Activated T-cell treated with anti-CD3 and anti-CD28 coated beads, Interleukin-2, amount 50 U/mL, for 1 hour (primary cell): ENCODE data around the gene NREP.

ENCODE experiments used
- DNase-seq: peaks from one replicate; pipeline ENCODE4 v3.0.0-alpha.2; 2020

Gene NREP, protein sequence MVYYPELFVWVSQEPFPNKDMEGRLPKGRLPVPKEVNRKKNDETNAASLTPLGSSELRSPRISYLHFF

DNA sequence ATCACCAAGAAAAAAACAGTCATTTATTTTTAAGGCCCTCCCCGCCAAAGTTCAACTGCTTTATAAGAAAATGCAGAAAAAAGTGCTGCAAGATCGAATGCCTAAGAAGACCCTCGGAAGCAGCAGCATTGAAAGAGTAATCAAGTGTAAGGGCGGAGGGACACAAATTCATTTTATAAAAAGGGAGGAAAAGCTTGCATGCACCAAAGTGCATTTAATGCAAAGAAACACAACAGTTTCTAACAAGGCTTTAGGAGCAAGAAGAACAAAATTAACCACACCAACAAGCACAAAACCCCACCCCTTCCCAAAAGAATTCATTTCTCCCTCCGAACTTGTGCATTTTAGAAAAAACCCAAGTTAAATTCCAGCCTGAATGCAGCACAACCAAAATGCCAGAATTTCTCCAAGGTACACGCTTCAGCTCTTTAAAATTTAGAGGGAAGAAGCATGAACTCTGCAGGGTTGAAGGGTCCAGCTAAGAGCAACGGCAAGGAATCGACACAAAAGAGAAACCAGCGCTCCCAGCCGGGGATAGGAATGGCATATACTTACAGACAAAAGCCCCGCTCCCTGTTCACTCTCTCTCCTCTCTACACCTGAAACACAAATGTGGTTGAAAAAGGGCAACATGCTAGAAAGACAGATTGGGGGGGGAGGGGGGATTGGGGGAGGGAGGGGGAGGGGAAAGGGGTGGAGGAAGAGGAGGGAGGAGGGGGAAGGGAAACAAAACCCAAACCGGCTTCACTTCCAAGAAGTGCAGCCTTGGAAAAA, at the start of gene NREP:
NREP (minus strand) TSS at position 614 of the 774 bp plus-strand sequence. CDS start 1,422 bp downstream, outside the sequence.
- DNase-seq, result no peak

DNA sequence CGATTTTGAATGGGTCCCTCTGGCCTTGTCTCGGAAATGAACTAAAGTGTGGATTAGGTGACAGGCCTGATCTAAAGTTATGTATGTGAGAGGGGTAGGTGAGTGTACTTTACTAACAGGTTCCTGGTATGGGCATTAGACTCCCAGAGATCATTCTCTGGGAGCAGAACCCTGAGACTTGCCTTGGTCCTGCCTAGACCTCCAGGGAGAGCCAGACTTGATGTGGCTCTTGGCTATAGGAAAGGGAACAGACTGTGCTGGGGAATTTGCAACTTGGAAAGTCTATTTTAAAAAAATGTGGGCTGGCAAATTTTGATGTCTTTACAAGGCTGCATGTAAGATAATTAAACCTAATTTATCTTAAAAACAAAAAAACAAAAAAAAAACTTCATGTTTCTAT, 49.8 kb upstream of the NREP start:
- no peak for DNase-seq

DNA sequence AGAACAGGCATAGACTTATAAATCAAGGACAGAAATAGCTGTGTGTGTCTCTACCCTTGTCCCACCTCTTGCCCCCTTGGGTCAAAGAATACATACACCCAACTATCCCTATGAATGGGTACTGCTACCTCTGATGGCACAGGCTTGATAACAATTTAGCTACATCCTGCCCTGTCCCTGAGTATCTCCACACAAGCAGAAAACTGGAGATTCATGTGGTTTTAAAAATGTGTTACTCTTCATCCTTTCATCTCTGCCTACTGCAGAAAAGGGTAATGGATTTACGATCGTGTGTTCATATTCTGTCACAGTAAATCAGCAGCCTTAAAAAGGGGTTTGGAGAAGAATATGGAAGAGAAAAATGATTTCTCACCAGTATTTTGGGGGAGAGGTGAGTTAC, 49.2 kb upstream of the NREP start:
- DNase-seq, result no peak

DNA sequence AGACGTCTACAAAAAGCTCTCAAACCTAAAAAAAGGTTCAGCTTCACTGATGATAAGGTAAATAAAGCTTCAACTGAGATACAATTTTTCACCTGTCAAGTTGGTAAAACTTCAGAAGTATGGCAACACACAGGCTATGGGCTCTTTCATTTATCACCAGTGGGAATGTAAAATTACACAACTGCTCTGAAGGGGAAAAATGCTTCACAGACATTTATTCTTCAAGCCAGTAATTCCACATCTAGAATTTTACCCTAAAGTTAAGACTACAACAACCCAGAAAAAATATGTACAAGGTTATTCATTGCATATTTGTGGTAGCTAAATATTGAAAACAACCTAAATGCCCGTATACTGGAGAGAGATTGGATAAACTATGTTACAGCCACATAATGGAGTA, 48.1 kb upstream of the NREP start:
- DNase-seq, result no peak

DNA sequence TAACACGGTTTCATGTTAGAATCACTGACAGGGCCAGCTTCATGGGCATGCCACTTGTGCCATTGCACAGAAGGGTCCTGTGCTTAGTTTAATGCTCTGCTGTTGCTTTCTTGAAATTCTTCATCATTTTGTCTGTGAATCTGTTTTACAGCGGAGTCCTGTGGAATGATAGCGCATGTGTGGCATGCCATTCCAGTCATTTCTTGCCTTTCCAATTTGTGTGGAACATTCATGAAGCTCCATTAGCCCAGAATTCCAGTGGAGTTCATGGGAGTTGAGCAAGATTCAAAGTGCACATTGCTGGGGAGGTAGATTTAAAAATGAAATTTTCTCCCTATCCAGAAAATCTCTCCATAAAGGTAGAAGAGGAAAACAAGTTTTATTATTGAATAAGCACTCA, 43.4 kb upstream of the NREP start:
- DNase-seq, result no peak

DNA sequence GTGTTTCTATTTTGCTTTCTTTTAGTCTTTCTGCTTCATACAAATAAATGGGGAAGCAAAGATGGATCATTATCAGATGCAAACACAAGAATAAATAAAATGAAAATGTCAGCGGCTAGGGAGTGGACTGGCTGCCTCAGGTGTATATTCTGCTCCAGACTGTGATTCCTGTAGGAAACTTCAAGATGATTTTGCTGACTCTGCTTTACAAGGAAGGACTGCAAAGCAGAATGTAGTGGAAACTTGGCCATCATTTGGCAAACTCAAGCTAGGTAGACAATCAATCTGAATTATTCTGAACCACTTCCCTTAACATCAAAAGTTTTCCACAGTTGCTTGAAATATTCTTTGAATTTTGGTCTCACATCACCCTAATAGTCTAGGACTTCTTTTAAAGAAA, 38.1 kb upstream of the NREP start:
- DNase-seq, result no peak

DNA sequence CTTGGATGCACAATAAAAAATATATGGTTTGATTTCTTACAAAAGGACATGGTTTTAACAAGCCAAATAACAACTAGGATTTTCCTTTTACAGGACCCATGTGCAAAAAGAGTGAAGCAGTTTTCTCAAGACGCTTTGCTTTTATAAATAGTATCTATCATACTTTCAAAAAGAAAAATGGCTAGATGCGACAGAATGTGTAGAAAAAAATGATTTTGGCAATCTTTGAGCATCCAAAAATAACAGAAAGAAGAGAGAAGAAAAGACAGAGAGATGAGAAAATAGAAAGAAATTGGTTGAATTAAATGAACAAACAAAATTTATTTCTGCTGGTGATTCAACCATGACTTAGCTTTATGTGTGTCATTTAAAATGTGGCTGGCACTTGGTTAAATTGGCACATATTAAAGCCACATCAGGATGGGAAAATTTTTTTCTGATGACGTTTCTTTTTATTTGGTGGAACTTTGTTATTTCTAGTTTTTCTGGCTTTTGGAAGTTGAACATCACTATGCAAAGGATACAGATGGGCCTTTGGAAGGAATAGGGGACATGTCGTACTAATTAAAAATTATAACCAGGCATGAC, 35.6 kb upstream of the NREP start:
- no peak for DNase-seq

DNA sequence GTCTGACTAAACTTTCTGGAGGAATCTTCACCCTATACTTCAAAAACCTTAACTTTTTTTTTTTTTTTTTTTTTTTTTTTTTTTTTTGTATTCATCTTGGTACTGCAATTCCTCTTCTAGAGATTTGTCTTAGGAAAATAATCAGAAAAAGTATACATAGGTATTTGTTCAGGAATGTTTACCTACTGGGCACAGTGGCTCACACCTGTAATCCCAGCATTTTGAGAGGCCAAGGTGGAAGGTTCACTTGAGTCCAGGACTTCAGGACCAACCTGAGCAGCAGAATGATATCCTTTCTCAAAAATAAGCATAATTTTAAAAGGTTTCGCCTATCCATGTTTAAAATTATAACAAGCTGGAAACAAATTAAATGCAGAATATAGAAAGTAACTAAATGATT, 33.3 kb upstream of the NREP start:
- no peak for DNase-seq

DNA sequence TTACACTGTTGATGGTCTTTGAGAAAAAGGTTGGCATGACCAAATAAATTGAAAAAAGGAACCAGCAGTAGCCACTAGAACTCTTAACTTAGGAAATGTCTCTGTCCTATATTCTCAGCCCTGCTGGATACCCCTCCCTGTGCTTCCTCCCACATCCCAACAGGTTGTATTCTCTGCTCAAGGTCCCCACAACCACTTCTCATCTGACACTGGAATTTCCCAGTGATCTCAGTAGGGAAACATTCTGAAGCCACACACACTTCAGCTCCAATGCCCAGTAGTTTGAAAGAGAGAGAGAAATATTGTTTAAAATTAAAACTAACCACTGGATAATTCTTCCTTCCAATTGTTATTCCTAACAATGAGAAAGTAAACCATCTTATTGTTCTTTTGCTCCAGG, 30.0 kb upstream of the NREP start:
- DNase-seq, result no peak

DNA sequence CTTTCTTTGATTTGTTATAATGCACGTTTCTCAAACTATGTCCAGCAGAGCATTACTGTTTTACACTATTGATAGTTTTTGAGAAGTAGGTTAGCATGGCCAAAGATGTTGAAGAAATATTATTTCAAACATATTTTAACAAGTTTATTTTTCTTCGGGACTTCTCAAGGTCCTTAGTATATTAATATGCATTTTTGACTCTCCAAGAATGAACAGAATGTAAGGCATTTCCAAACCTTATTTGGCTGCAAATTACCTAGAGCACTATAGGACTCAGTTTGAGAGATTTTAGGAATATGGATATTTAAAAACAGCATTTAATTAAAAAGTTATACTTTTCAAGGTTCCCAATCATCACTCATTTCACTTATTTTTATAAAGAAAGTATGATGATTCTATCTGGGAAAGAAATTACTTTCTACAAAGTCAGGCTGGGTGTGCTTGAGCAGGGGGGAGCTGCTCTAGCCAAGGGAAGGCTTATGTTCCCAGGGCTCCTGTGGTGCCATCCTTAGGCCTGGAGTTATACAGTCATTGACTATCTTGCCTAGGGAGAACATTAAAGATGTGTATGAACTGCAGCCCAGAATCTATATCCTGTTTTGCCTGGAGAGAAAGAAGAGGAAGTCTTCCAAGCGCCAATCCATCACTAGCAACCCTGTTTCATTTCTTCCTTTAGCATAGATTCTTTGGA, 27.6 kb upstream of the NREP start:
- no peak for DNase-seq

DNA sequence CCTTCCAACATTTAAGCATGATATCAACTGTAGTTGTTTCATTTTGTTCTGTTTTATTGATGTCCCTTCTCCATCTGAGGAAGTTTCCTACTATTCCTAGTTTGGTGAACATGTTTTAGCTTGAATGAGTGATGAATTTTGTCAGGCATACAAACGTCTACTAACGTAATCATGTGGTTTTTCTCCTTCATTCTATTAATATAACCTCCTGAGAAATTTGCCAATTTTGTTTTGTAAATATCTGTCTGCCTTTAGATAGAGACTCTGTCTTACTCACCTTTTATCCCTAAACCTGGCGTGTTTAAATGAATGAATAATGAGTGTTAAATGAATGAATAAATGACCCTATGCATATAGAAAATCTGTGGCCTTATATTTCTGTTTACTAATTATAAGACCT, 26.5 kb upstream of the NREP start:
- DNase-seq, result no peak

DNA sequence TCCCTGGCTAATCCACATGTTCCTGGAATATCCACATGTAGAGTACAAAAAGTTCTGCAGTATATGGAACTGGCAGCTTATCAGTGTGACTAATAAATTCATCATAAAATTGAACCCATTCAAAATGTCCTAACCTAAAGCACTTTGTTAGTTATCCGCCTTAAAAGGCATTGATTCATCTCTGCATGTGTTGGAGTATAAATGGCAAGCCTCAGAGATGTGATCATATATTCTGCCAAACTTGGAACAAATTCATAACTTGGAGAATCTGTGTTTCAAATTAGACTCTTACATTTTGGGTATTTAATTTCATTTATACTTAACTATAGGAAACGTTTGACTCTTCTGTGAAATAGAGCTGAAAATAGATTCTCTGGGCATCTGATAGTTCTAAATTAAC, 25.2 kb upstream of the NREP start:
- no peak for DNase-seq

DNA sequence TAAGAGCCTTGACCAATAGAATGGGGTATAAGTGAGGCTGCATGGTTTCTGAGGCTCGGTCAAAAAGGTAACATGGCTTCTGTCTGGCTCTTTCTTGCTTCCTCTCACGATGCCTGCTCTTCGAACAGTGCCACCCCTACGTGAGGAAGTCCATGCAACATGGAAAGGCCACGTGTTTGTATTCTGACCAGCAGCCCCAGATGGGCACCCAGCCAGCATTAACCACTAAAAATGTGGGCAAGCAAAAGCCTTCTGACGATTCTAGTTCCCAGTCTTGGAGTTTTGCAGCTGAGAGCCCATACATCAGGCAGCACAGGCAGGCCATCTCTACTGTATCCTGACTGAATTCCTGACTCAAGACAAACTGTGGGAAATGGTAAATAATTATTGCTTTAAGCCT, 24.2 kb upstream of the NREP start:
- DNase-seq, result no peak

DNA sequence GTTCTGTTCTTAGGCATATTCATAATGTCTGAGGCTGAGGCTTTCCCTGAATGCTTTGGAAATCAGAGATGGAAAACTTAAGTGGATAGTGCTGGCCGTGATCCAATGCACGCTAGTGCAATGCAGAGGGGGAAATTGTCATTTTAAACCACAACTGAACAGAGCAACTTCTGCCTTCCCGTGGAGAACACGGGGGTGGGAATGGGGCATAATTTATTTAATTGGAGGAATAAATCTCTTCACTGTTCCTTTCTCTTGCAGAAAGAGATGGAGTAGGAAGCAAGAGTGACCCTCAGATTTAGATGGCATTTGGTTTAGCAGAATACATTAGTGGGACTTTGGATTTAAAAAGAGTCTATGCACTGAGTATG, 22.9 kb upstream of the NREP start:
- DNase-seq, result no peak

DNA sequence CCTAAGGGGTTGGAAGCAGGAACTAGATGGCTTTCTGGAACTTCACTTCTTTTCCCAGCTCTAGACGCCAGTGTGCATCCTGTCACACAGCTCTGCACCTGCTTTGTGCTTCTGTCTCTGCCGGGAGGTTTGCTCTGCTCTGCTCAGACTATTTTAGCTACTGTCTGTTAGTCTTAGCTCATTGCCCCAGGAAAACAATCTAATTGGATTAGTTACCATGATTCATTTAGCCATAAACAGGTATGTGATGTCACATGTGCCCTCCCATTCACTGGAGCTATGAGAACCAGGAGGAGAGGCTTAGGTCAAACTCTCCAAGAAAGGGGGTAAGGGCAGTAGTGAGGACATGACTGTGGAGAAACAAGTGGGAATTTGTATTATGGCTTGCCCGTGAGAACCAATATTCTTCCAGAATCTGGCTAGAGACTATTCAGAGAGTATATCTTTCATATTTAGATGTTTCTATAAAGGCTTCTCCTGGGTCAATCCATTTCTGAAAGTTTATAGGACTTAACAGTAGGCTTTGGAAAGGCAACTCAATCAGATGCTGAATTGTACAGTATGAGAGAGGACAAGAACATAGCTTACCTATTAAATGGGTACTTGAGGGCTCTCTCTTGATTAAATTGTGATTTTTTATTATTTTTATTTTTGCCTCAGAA, 22.4 kb upstream of the NREP start:
- DNase-seq, result no peak

DNA sequence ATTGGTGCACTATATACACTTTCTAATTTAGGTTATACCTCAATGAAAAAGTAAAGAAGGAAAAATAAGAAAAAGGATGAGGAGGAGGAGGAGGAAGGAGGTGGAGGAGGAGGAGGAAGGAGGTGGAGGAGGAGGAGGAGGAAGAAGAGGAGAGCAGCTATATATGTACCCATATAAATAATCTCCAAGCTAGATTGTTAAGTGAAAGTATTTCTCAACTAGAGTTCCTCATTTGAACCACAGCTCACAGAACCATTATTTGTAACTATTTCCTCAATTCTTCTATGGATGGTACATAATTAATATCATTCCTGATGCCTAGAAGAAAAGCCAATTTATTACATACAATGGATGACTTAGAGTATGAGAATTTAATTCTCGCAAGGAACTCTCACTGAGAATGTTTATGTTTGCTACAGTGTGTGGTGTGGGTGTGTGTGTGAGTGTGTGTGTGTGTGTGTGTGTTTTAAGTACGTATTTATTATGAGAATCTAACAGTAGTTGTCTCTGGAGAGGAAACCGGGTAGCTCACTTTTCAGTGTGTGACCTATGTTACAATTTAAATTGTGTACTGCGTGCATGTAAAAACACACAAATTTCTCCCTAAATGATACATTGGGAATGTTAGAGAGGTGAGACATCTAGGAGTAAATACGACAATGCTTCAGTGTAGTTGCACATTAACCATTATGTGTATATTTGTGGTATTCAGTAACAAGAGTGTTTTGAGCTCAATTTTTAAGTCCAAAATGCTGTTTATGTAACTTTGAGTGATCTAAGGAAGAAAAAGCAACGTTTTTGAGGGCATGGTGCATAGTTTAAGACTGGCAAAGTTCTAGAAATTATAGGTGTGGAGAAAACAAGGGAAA, 20.2 kb upstream of the NREP start:
- no peak for DNase-seq

DNA sequence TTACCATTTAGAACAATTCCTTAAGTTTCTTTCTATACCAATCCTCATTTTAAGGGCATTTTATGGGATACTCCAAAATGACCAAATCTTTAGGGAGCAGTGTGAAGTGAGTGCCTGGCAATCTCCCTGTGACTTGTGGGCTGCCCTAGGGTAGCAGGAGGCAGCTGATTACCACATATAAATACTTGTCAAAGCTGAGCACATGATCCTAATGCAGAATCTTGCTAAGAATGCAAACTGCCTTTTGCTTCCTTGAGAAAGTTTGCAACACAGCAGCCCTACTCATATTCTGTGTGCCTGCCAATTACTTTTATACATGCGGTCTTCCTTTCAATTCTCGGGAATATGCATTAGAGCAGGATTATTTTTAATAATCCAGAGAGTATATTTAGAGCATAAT, 18.2 kb upstream of the NREP start:
- no peak for DNase-seq

DNA sequence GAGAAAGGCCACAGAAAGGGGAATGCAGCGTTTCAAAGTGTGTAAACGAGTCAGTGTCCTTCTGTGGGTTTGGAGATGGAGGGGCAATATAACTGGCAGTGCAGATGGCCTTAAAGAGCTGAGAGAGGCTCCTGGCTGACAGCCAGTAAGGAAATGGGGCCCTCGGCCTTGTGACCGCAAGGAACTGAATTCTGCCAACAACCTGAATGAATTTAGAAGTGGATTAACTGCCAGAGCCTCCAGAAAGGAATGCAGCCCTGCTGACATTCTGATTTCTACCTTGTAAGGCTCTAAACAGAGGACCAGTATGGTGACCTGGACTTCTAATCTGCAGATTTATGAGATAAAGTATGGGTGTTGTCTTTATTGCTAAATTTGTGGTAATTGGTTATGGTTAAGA, 17.5 kb upstream of the NREP start:
- DNase-seq, result no peak

DNA sequence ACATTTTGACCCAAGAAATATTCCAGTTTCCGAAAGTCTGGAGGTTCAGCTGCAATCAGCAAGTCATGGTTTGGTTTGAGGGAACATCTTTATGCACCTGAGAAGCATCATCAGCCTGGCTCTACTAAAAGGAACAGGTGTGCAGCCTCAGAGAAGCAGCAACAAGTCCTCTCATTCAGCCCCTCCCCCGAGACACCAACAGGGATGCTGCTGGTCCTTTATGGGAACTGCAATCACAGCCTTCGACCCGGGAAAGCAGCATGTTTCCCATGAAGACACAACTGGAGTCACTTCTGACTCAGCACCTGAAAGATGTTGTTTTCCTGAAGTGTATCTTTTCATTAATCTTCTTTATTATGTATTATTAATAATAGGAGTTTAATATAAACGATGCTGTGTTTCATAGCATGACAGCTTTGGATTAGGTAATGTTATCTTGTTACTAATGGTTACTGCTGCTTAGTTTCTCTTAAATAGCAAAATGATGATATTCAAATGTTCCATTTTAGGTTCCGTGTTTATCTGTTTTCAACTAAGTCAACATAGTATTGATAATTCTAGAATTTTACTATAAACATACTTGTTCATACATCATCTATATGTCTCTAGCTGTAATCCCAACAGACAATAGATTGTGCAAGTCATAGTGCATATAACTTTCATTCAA, 15.6 kb upstream of the NREP start:
- no peak for DNase-seq

DNA sequence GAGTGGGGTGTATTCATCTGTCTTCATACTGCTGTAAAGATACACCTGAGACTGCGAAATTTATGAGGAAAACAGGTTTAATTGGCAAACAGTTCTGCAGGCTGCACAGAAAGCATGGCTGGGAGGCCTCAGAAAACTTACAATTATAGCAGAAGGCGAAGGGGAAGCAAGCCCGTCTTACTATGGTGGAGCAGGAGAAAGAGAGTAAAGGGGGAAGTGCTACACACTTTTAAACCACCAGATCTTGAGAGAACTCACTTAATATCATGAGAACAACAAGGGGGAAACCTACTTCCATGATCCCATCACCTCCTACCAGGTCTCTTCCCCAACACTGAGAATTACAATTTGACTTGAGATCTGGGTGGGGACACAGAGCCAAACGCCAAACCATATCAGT, 12.5 kb upstream of the NREP start:
- DNase-seq, result no peak

DNA sequence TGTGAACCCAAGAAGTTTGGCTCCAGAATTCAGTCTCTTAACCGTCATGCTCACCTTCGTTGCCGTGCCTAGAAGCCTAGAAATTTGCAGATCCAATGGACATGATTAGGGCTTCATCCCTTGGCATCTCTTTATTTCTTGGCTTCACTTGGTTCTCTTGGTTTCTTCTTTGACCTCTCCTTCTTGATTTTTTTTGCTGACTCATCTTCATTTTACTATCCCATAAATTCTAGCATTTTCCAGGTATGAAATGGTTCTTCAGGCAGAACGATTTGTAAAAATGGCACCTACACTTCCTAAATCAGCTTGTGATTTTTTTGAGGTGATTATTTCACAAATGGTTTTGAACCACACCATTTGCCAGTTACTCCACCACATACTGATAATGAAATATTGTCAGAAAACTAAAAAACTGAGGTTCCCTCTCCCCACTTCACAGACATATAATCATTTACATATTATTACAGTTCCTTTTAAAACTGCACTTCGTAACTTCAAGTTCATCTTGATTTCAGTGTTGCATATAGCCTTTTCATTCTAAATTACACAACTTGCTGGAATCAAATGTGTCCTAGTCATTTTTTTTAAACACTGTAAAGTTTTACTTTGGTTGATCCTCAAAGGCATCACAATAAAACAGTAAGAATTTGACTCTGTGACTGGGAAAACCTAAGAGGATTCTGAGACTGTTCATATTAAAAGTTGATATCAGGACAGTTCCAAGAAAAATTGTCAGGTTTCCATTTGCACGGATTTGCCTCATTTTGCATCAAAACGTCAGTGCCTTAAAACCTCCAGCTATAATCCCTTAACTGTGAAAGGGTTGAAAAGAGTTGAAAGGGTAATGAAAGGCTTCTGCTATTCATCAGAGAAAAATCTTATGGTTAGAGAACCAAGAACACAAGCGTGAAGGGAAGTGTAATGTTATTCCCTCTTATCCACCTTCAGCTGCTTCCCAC, 8.9 kb upstream of the NREP start:
- no peak for DNase-seq
